Activated effector memory CD4-positive, alpha-beta T cell treated with anti-CD3 and anti-CD28 coated beads, Interleukin-2, amount 50 U/mL, for 16 hours (primary cell): Measurements from ENCODE around the gene TMPRSS6.

Experiments used
- DNase-seq: peaks from one replicate; pipeline ENCODE4 v3.0.0-alpha.2; 2020

The TMPRSS6 gene

DNA sequence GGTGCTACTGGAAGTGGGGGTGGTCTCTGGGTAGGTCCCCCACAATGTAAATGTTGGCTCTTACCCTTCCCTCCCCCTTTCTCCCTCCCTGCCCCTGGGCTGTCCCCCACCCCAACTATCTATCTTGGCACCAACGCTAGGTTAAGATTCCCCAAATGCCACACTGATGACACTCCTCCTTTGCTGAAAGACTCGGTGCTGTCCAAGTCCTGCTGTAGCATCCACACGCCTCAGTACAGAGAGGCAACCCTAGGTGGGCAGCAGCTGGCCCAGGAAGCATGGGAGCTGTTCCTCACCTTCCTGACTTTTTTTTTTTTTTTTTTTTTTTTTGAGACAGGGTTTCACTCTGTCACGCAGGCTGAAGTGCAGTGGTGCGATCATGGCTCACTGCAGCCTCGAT is 61.4 kb downstream of the TMPRSS6 start:
- no peak for DNase-seq

DNA sequence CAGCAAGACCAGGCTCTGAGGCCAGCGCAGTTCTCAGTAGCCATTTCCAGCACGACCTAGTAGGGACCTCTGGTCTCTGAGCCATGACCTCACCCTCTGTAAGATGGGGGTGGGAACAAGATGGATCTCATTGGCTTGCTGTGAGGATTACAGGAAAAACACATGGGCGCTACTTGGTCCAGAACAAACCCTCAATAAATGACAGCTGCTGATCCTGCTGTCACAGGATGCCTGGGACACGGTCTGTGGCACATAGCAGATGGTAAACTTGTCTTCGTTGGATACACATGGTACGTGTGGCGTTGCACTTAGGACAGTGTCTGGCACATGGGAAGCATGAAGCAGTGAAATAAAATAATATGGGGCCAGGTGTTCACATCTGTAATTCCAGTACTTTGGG is 62.5 kb downstream of the TMPRSS6 start:
- no peak for DNase-seq

GRCh38 chr22:37046589-37046988 is 62.9 kb downstream of the TMPRSS6 start:
- DNase-seq: no peak

- DNase-seq: no peak
These were observed 63.6 kb downstream of the TMPRSS6 start for GRCh38 chr22:37045958-37046357.

- DNase-seq: no peak
These were observed 64.6 kb downstream of the TMPRSS6 start for GRCh38 chr22:37044634-37045625.

DNA sequence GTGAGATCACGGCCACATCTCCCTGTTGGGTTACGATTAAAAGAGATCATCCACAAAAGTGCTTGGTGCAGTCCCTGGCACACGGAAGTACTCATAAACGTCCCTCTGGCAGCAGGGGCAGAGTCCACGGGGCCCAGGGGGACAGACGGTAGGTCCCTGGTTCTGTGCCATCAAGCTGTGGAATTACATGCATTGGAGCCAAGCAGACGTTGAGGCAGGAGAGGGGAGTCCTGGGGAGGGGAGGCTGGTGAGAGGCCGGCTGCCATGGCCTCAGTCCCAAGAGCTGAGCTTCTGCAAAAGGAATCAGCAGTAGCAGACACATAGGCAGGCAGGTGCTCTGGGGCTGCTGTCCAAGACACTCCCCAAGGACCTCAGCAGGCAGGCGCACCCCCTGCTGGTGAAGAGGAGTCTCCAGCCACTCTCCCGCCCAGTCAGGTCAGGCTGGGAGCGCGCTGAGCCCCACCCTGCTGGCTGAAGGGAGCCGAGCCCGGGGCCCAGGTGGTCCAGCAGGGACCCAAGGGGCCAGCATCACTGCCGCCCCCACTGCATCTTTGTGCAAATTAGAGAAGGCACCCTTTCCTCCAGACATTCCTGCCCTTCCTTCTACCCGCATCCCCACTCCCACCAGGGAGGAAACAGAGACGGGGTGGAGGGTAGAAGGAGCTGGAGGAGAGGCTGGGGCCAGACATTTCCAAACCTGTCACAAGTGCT is 65.5 kb downstream of the TMPRSS6 start:
- DNase-seq: peak; percentile 80

DNA sequence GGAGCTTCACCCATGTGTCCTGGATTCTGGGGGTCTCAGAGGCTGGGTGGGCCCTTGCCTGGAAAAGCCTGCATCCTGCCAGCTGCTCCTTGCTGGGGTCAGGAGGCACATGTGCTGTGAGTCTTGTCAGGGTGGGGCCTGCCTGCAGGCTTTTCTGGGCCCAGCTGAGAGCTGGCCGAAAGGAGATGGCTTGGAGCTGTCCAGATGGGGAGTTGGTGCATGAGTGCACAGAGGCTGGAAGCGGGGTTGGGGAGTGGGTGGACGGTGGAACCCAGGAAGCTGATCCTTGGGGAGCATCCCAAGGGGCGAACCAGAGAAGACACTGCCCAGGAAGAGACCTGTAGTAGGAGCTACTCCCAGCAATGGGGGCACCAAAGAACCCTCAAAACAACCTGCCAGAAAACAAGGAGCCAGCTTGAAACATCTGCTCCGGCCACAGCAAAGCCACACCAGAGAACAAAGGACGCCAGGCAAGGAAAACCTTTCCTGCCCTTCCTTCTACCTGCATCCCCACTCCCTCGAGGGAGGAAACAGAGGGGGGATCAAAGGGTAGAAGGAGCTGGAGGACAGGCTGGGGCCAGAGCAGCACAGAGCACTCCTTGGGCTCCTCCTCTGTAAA is 66.2 kb downstream of the TMPRSS6 start:
- DNase-seq: no peak

GRCh38 chr22:37039466-37039865 is 70.0 kb downstream of the TMPRSS6 start:
- DNase-seq: no peak

DNA sequence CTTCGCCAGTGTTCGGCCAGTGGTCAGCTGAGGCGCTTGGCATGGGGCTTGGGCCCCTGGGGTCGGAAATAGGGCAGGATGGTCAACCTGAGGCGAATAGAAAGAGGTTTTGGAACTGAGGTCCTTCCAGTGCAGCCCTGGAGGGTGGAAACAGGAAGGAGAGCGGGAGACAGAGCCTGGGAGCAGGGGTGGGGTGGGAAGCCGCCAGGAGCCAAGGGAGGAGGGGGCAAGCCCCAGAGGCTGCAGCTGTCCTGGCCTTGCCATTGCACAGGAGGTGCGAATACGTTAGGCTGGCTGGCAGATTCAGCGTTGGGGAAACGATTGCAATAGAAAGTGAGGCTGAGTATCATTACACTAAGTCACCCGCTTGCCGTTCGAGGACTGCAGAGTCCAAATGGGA is 71.8 kb downstream of the TMPRSS6 start:
- no peak for DNase-seq

- DNase-seq: no peak
These were observed 72.7 kb downstream of the TMPRSS6 start for GRCh38 chr22:37036655-37037377.

DNA sequence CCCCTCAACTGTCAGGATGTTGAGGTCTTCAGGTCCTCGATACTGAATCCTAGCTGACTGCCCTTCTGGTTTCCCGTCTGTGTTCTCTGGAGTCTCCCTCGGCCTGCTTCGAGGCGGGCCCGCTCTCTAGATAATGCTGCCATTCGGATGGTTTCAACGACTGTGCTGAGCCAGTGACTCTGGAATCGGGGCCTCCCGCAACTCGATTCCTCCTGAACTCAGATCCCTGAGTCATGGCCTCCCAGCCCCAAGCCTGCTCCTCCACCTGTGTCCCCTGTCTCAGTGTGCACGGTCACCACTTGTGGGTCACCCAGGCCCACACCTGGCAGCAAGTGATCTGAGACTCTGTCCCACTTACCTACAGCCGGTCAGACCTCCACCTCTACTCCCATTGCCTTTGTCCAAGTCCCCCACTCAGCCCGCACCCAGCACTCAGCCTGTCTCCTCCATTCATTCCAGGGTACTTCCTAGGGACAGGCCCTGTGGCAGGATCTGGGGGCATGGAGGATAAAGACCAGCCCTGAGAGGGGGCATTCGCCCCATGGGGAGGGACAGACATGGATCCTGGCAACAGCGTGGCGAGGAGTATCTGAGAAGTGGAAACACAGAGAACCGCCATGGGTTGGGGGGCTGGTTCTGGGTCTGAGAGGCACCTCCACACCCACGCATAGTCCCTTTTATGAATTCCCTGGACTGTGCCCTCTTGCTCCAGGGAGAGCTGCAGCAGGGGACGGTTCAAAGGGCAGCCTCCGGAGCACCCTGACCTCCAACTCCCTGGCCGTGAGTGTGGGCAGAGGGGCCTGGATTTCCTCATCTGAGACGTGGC is 75.7 kb downstream of the TMPRSS6 start:
- no peak for DNase-seq

DNA sequence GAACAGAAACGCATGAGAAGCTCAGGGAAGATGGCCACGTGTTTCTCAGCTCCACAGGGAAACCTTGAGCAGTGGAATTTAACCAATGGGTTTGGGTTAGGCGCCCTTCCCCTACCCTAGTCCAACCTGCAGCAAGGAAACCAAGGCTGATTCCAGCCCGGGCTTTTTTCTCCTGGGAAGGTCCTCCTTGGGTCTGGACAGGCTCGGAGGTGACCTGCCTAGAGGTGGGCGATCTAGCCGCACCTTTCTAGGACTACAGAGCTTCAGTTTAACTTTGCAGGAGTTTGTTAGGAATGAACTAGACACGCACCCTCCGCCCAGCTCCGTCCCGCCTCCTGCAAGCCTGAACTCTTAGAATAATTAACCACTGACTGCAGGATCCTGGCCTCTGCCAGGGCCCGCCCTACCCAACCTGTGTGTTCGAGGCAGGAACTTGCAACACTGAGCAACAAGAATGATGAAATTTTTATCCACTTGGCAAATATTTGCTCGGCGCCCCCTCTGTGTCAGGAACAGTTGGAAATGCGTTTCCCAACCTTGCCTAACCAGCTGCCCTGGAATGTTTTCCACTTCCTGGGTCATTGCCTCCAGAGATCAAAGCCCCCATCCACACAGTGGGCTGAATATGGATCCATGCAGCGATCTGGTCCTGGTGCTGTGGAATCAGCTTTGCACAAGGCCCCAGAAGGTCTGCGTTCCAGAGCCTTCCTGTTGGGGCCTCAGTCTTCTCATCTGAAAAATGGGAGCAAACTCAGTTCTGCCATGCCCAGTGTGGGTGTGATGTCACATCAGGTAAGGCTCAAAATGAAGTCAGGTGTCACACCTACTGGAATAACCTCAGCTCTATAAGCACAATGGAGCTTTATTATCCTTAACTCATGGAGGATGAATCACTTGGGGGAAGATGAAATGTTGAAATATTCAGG is 76.7 kb downstream of the TMPRSS6 start:
- no peak for DNase-seq

DNA sequence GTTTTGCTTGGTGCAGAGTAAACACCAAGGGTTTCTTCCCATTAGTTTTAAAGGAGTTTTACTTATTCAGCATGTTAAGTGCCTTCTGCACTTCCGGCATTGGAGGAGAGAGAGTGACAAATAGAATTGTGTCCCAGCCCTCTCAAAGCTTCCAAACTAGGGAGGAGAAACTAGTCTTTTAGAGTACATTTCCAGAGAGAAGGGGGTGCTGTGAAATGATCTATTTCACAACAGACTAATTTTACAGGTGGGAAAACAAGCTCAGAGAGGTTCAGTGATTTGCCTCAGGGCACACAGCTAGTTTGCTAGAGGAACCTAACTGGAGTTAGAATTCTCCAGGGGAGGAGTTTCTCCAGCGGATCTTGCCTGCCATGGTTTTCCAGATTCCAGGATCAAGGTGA is 77.4 kb downstream of the TMPRSS6 start:
- DNase-seq: no peak

GRCh38 chr22:37030560-37031281 is 78.8 kb downstream of the TMPRSS6 start:
- DNase-seq: no peak

- DNase-seq: no peak
These were observed 80.5 kb downstream of the TMPRSS6 start for GRCh38 chr22:37028692-37029674.

DNA sequence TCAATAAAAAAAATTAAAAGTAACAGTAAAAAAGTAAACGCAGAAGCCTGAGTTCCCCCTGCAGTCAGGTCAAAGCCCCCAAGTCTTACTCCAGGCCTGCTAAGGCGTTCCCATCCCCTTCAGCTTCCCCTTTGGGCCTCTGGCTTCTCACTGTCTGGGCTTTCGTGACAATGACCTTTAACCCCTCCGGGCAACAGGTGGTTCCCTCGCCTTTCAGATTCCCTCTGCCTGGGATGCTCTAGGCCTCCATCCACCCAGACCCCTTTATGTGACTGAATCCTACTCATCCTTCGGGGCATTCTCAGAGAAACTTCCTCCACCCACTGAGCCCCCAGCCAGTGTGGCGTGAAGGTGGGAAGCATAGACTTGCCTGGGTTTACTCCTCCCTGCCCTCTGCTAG is 82.0 kb downstream of the TMPRSS6 start:
- no peak for DNase-seq

GRCh38 chr22:37026325-37026724 is 83.2 kb downstream of the TMPRSS6 start:
- no peak for DNase-seq

GRCh38 chr22:37025500-37026070 is 83.9 kb downstream of the TMPRSS6 start:
- no peak for DNase-seq
